NCI-H1436 (cell line): ENCODE data around the gene TMC5.
"Not testable (repeated sequence)": the region's sequence is repeated elsewhere in the genome, so short reads cannot be mapped to it uniquely, and the experiment has no call there.

Experiments used
- DNase-seq: peaks from one replicate; lab custom pipeline; 2025; lab: John Stamatoyannopoulos, UW

The TMC5 gene

GRCh38 chr16:19400711-19401110 lies 17.0 kb upstream of the TMC5 start:
- DNase-seq: no peak

- DNase-seq: no peak
These were observed 10.7 kb upstream of the TMC5 start for GRCh38 chr16:19406891-19407491.

- DNase-seq: no peak
These were observed 7.1 kb upstream of the TMC5 start for GRCh38 chr16:19410435-19411171.

GRCh38 chr16:19411298-19411697 lies 6.4 kb upstream of the TMC5 start:
- DNase-seq: no peak

- not testable (repeated sequence) for DNase-seq
These were observed 5.6 kb upstream of the TMC5 start for GRCh38 chr16:19412055-19412454.

GRCh38 chr16:19415461-19415860 lies 2.2 kb upstream of the TMC5 start:
- no peak for DNase-seq

- no peak for DNase-seq
These were observed 1.8 kb upstream of the TMC5 start for GRCh38 chr16:19415918-19416317.

GRCh38 chr16:19418200-19418599 lies 517 bp downstream of the TMC5 start:
- DNase-seq: no peak

GRCh38 chr16:19419698-19420075 lies 2.0 kb downstream of the TMC5 start:
- no peak for DNase-seq

GRCh38 chr16:19424478-19424877 lies 6.8 kb downstream of the TMC5 start:
- DNase-seq: no peak

GRCh38 chr16:19430345-19430744 lies 12.7 kb downstream of the TMC5 start:
- DNase-seq: no peak

- no peak for DNase-seq
These were observed 14.1 kb downstream of the TMC5 start for GRCh38 chr16:19431636-19432340.

GRCh38 chr16:19432429-19432828 lies 14.7 kb downstream of the TMC5 start:
- no peak for DNase-seq

GRCh38 chr16:19434584-19434983 lies 16.9 kb downstream of the TMC5 start:
- DNase-seq: no peak

GRCh38 chr16:19436540-19436939 lies 18.9 kb downstream of the TMC5 start:
- no peak for DNase-seq

- no peak for DNase-seq
These were observed 19.6 kb downstream of the TMC5 start for GRCh38 chr16:19437280-19437679.

GRCh38 chr16:19438739-19439138 lies 21.1 kb downstream of the TMC5 start:
- no peak for DNase-seq

GRCh38 chr16:19439483-19439882 lies 21.8 kb downstream of the TMC5 start:
- no peak for DNase-seq

GRCh38 chr16:19443659-19444058 lies 26.0 kb downstream of the TMC5 start:
- DNase-seq: no peak

GRCh38 chr16:19446300-19446846 lies 28.7 kb downstream of the TMC5 start:
- DNase-seq: no peak

GRCh38 chr16:19446886-19447285 lies 29.2 kb downstream of the TMC5 start:
- DNase-seq: no peak

- DNase-seq: no peak
These were observed 32.5 kb downstream of the TMC5 start for GRCh38 chr16:19450186-19450585.
